Vagina (tissue), 2 donors: Measurements from ENCODE around the gene DAO.

ENCODE experiments used
- CTCF ChIP-seq, 3 experiments: fragments of 450-650 bp in 2 of 3; fragments of 200-600 bp in 1 of 3; sonication (generic) in 1 of 3; IDR thresholded peaks; one replicate each; pipeline ENCODE4 v1.5.1; 2017 to 2019; ENCODE audit warnings: antibody characterized with exemption in 3 of 3, mild to moderate bottlenecking in 2 of 3, moderate library complexity in 2 of 3
- POLR2A ChIP-seq, 2 donors: fragments of 450-650 bp; IDR thresholded peaks; one replicate each; pipeline ENCODE4 v1.6.1; 2017; ENCODE audit warnings: antibody characterized with exemption in 2 of 2, mild to moderate bottlenecking in 2 of 2, moderate library complexity in 2 of 2

GRCh38 chr12:108840605-108841332 lies 39.1 kb upstream of the DAO start:
- TF ChIP-seq CTCF (IDR thresholded peaks at IDR 0.05), result no peak
- TF ChIP-seq POLR2A (IDR thresholded peaks at IDR 0.05), result no peak
